HepG2 (cell line): ENCODE data around the gene KLHL17. TPM values are rescaled to one million over a fixed set of nuclear protein-coding genes. Genes with fewer than 3 reads are reported as not detected.

Source experiments
- AGO2 ChIP-seq: fragments of 200-400 bp; formaldehyde crosslinking; optimal IDR thresholded peaks from 2 replicates; pipeline ENCODE3; 2017; ENCODE audit warnings: mild to moderate bottlenecking, low read depth, low read length, moderate library complexity
- EZH2 ChIP-seq: conservative IDR thresholded peaks from 2 replicates; pipeline ENCODE4 v1.6.1; 2012; ENCODE audit warnings: mild to moderate bottlenecking, low read depth, low read length, moderate library complexity
- GABPA ChIP-seq, 2 experiments: IDR thresholded peaks; 2 replicates each; pipeline ENCODE4 v1.6.1; 2011 to 2016; ENCODE audit warnings: low read depth in 2 of 2, low read length in 1 of 2, missing biosample characterization in 1 of 2, missing genetic modification characterization in 1 of 2
- GATAD1 ChIP-seq: IDR thresholded peaks from 2 replicates; pipeline ENCODE4 v1.6.1; 2016; ENCODE audit warnings: missing genetic modification reagents, missing compliant biosample characterization
- GZF1 ChIP-seq: sonication (generic); formaldehyde crosslinking; IDR thresholded peaks from 2 replicates; pipeline ENCODE4 v1.5.1; 2020; ENCODE audit warnings: mild to moderate bottlenecking, missing genetic modification reagents
- HDAC2 ChIP-seq: sonication (generic); formaldehyde crosslinking; IDR thresholded peaks from 2 replicates; pipeline ENCODE4 v1.4.0; 2020; ENCODE audit warnings: missing genetic modification reagents
- HNF4G ChIP-seq, 2 experiments: sonication (generic) in 1 of 2; formaldehyde crosslinking in 1 of 2; IDR thresholded peaks; 2 replicates each; pipeline versions ENCODE4 v1.4.0 to v1.6.1; 2011 to 2020; ENCODE audit warnings: borderline replicate concordance in 2 of 2, low read depth in 2 of 2, mild to moderate bottlenecking in 2 of 2, low read length in 1 of 2, missing genetic modification reagents in 1 of 2, moderate library complexity in 1 of 2
- NFE2 ChIP-seq: sonication (generic); formaldehyde crosslinking; IDR thresholded peaks from 2 replicates; pipeline ENCODE4 v1.4.0; 2020; ENCODE audit warnings: missing genetic modification reagents
- PAX8 ChIP-seq: sonication (generic); formaldehyde crosslinking; IDR thresholded peaks from 2 replicates; pipeline ENCODE4 v1.8.0; 2022; ENCODE audit warnings: mild to moderate bottlenecking, missing genetic modification reagents, borderline replicate concordance
- RAD21 ChIP-seq: fragments of 450-650 bp; formaldehyde crosslinking; IDR thresholded peaks from 2 replicates; pipeline ENCODE4 v1.5.0; 2020; ENCODE audit warnings: mild to moderate bottlenecking
- SMARCE1 ChIP-seq: fragments of 450-650 bp; IDR thresholded peaks from 2 replicates; pipeline ENCODE4 v1.6.1; 2017; ENCODE audit warnings: borderline replicate concordance
- TBX3 ChIP-seq: fragments of 450-650 bp; IDR thresholded peaks from 2 replicates; pipeline ENCODE4 v1.6.1; 2017; ENCODE audit warnings: antibody characterized with exemption, mild to moderate bottlenecking, inconsistent platforms, borderline replicate concordance
- ZNF138 ChIP-seq: sonication (generic); formaldehyde crosslinking; IDR thresholded peaks from 2 replicates; pipeline ENCODE4 v1.5.0; 2020; ENCODE audit warnings: mild to moderate bottlenecking, low read depth, missing genetic modification reagents
- ZNF17 ChIP-seq: sonication (generic); formaldehyde crosslinking; IDR thresholded peaks from 2 replicates; pipeline ENCODE4 v1.5.0; 2020; ENCODE audit warnings: mild to moderate bottlenecking, missing genetic modification reagents
- ZNF331 ChIP-seq: sonication (generic); formaldehyde crosslinking; IDR thresholded peaks from 2 replicates; pipeline ENCODE4 v1.4.0; 2020; ENCODE audit warnings: missing genetic modification reagents
- ZNF33B ChIP-seq: sonication (generic); formaldehyde crosslinking; IDR thresholded peaks from 2 replicates; pipeline ENCODE4 v1.5.1; 2020; ENCODE audit warnings: mild to moderate bottlenecking, missing genetic modification reagents
- ZNF460 ChIP-seq: sonication (generic); formaldehyde crosslinking; IDR thresholded peaks from 2 replicates; pipeline ENCODE4 v1.5.1; 2020; ENCODE audit warnings: missing genetic modification reagents, mild to moderate bottlenecking, borderline replicate concordance
- ZNF766 ChIP-seq: sonication (generic); formaldehyde crosslinking; IDR thresholded peaks from 2 replicates; pipeline ENCODE4 v1.5.0; 2020; ENCODE audit warnings: missing genetic modification reagents, borderline replicate concordance
- ZNF878 ChIP-seq: sonication (generic); formaldehyde crosslinking; IDR thresholded peaks from 2 replicates; pipeline ENCODE4 v1.8.1; 2023; ENCODE audit warnings: mild to moderate bottlenecking, missing genetic modification reagents, moderate library complexity
- ZNF879 ChIP-seq: sonication (generic); formaldehyde crosslinking; IDR thresholded peaks from 2 replicates; pipeline ENCODE4 v1.8.1; 2023; ENCODE audit warnings: missing genetic modification reagents
- polyA plus RNA-seq, 8 experiments: library from polyadenylated mRNA; depleted of rRNA in 3 of 8; stranded (reverse) in 7 of 8; unstranded in 1 of 8; fragments of >200 nt; fragmentation: Illumina TruSeq in 4 of 8; extraction: Trizol in 4 of 8; gene quantifications; 2 replicates each; pipeline versions ENCODE4 v1.2.1 to v1.2.3, GENCODE V29; 2011 to 2016; ENCODE audit warnings: low read depth in 4 of 8, missing spikeins in 1 of 8, mixed read lengths in 1 of 8; ENCODE audit not compliant: insufficient read depth in 1 of 8
- total RNA-seq, 5 experiments: library from RNA; depleted of rRNA; stranded (reverse); fragments of >200 nt; fragmentation: Illumina TruSeq; extraction: Trizol; gene quantifications; 2 replicates each; pipeline ENCODE4 v1.2.3, GENCODE V29; 2016; ENCODE audit warnings: low read depth in 1 of 5
- TF ChIP-seq, protein P1 (sequence below): sonication (generic); formaldehyde crosslinking; IDR thresholded peaks from 2 replicates; pipeline ENCODE4 v1.5.0; 2020; ENCODE audit warnings: missing genetic modification reagents, mild to moderate bottlenecking, borderline replicate concordance
- TF ChIP-seq, protein P2 (sequence below): sonication (generic); formaldehyde crosslinking; IDR thresholded peaks from 2 replicates; pipeline ENCODE4 v1.4.0; 2020; ENCODE audit warnings: missing genetic modification reagents, borderline replicate concordance
- TF ChIP-seq, protein P3 (sequence below): sonication (generic); formaldehyde crosslinking; IDR thresholded peaks from 2 replicates; pipeline ENCODE4 v1.8.0; 2023; ENCODE audit warnings: mild to moderate bottlenecking, missing genetic modification reagents

The KLHL17 gene
- total and polyA plus RNA-seq, 2 of the 13 experiments (the other 11 are each of a cell fraction or from before 2014, with no cell fraction given): 9.3 to 24.7 TPM

DNA sequence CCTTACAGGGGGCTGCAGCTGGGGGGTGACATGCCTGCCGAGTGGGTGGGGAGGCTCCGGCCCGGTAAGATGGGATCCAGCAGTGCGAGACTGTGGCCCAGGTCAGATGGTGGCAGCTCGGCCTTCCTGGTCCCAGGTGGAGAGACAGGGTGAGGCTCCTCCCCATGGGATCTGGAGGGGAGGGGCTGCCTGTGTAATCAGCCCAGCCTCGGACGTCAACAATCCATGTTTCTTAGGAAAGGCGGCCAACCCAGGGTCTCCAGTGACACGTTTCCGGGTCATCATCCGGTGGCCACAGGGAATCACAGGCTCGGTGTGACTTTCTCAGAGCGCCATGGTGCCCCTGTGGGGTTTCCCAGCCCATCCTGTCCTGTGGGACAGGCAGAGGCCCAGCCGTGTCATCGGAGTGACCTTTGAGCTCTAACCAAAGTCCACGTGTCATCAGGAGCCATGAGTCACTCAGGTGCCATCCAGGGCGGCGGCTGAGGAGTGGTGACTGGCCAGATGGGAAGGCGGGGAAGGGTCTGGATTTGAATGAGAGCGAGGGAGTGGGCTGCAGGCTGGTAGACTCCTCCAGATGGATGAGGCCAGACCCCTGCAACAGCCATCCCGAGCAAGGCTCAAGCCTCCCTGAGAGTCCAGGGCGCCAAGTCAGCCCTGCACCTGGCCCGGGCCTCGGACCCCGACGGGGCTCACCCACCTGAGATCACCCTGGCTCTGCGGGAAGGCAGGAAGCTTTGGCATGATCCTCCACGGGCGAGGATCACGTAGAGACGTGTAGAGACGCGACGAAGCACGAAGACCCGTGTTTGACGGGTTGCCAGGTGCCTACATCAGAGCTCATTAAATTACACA, 46.1 kb downstream of the KLHL17 start (continued):
- TF ChIP-seq, protein P1, sequence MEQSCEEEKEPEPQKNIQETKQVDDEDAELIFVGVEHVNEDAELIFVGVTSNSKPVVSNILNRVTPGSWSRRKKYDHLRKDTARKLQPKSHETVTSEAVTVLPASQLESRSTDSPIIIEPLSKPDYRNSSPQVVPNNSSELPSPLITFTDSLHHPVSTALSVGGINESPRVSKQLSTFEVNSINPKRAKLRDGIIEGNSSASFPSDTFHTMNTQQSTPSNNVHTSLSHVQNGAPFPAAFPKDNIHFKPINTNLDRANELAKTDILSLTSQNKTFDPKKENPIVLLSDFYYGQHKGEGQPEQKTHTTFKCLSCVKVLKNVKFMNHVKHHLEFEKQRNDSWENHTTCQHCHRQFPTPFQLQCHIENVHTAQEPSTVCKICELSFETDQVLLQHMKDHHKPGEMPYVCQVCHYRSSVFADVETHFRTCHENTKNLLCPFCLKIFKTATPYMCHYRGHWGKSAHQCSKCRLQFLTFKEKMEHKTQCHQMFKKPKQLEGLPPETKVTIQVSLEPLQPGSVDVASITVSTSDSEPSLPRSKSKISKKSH (CRISPR knock-in tag): 0 out of 2 replicates have a peak, but pooled peaks have one; percentile 19
- TF ChIP-seq ZNF460 (CRISPR knock-in tag): no peak
- peak; percentile 77 for TF ChIP-seq GATAD1 (CRISPR knock-in tag)
- TF ChIP-seq ZNF766 (CRISPR knock-in tag): peak; percentile 91; the same call in 1 of the 2 replicates
- TF ChIP-seq RAD21: no peak
- no peak for TF ChIP-seq ZNF138
- TF ChIP-seq SMARCE1: no peak
- TF ChIP-seq PAX8 (CRISPR knock-in tag): no peak
- peak; percentile 92 for TF ChIP-seq ZNF878 (CRISPR knock-in tag)
- no peak for TF ChIP-seq GABPA (IDR thresholded peaks at IDR 0.05; ENCODE audit: low read depth, low read length)
- TF ChIP-seq GABPA (CRISPR knock-in tag; IDR thresholded peaks at IDR 0.05; ENCODE audit: low read depth): peak; percentile 91
- TF ChIP-seq ZNF33B: 0 out of 2 replicates have a peak, but pooled peaks have one; percentile 28
- TF ChIP-seq GZF1: no peak
- peak; percentile 99 for TF ChIP-seq HNF4G (IDR thresholded peaks at IDR 0.05; ENCODE audit: borderline replicate concordance, low read depth, low read length)
- TF ChIP-seq HNF4G (CRISPR knock-in tag; IDR thresholded peaks at IDR 0.05; ENCODE audit: borderline replicate concordance, low read depth): peak; percentile 100
- TF ChIP-seq TBX3: no peak; the same call in 1 of the 2 replicates
- peak; percentile 83 for TF ChIP-seq ZNF331 (CRISPR knock-in tag)
- TF ChIP-seq AGO2: peak; percentile 77
- TF ChIP-seq ZNF17: no peak
- TF ChIP-seq, protein P2, sequence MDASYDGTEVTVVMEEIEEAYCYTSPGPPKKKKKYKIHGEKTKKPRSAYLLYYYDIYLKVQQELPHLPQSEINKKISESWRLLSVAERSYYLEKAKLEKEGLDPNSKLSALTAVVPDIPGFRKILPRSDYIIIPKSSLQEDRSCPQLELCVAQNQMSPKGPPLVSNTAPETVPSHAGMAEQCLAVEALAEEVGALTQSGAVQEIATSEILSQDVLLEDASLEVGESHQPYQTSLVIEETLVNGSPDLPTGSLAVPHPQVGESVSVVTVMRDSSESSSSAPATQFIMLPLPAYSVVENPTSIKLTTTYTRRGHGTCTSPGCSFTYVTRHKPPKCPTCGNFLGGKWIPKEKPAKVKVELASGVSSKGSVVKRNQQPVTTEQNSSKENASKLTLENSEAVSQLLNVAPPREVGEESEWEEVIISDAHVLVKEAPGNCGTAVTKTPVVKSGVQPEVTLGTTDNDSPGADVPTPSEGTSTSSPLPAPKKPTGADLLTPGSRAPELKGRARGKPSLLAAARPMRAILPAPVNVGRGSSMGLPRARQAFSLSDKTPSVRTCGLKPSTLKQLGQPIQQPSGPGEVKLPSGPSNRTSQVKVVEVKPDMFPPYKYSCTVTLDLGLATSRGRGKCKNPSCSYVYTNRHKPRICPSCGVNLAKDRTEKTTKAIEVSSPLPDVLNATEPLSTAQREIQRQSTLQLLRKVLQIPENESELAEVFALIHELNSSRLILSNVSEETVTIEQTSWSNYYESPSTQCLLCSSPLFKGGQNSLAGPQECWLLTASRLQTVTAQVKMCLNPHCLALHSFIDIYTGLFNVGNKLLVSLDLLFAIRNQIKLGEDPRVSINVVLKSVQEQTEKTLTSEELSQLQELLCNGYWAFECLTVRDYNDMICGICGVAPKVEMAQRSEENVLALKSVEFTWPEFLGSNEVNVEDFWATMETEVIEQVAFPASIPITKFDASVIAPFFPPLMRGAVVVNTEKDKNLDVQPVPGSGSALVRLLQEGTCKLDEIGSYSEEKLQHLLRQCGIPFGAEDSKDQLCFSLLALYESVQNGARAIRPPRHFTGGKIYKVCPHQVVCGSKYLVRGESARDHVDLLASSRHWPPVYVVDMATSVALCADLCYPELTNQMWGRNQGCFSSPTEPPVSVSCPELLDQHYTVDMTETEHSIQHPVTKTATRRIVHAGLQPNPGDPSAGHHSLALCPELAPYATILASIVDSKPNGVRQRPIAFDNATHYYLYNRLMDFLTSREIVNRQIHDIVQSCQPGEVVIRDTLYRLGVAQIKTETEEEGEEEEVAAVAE: peak; percentile 64
- TF ChIP-seq EZH2: no peak
- TF ChIP-seq ZNF879: 0 out of 2 replicates have a peak, but pooled peaks have one; percentile 20
- TF ChIP-seq HDAC2: peak; percentile 93
- TF ChIP-seq, protein P3, sequence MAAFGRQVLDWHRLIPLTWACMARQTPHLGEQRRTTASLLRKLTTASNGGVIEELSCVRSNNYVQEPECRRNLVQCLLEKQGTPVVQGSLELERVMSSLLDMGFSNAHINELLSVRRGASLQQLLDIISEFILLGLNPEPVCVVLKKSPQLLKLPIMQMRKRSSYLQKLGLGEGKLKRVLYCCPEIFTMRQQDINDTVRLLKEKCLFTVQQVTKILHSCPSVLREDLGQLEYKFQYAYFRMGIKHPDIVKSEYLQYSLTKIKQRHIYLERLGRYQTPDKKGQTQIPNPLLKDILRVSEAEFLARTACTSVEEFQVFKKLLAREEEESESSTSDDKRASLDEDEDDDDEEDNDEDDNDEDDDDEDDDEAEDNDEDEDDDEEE (CRISPR knock-in tag): no peak
- peak; percentile 30; the same call in 1 of the 2 replicates for TF ChIP-seq NFE2 (CRISPR knock-in tag)
